H9 (cell line): ENCODE data around the gene KIAA0753. TPM values are rescaled to one million over a fixed set of nuclear protein-coding genes. Genes with fewer than 3 reads are reported as not detected.

Experiments
- DNase-seq: peaks from one replicate; pipeline ENCODE4 v3.0.0-alpha.2; 2017
- H2AFZ ChIP-seq: one replicate; pipeline ENCODE4 v1.6.1; 2013; ENCODE audit warnings: mild to moderate bottlenecking, low read length, control low read depth, moderate library complexity
- H2AK5ac ChIP-seq: 2 replicates; pipeline ENCODE4 v1.6.1; 2013; ENCODE audit warnings: low read length, control low read depth, mixed read lengths; ENCODE audit not compliant: insufficient read length
- H2BK120ac ChIP-seq: one replicate; pipeline ENCODE4 v1.6.1; 2013; ENCODE audit warnings: low read depth, mild to moderate bottlenecking, low read length, control low read depth, inconsistent platforms; ENCODE audit not compliant: poor library complexity, severe bottlenecking
- H2BK12ac ChIP-seq: 2 replicates; pipeline ENCODE4 v1.6.1; 2013; ENCODE audit warnings: low read length, control low read depth, mixed read lengths, low read depth; ENCODE audit not compliant: insufficient read length
- H2BK15ac ChIP-seq: 2 replicates; pipeline ENCODE4 v1.6.1; 2013; ENCODE audit warnings: low read depth, low read length, control low read depth
- H2BK20ac ChIP-seq: one replicate; pipeline ENCODE4 v1.6.1; 2013; ENCODE audit warnings: low read depth, mild to moderate bottlenecking, low read length, control low read depth, inconsistent platforms; ENCODE audit not compliant: poor library complexity, severe bottlenecking
- H2BK5ac ChIP-seq: 2 replicates; pipeline ENCODE4 v1.6.1; 2013; ENCODE audit warnings: low read length, control low read depth, mixed read lengths; ENCODE audit not compliant: insufficient read length
- H3K14ac ChIP-seq: 2 replicates; pipeline ENCODE4 v1.6.1; 2013; ENCODE audit warnings: low read length, control low read depth; ENCODE audit not compliant: insufficient read depth
- H3K18ac ChIP-seq: 2 replicates; pipeline ENCODE4 v1.6.1; 2013; ENCODE audit warnings: low read depth, mild to moderate bottlenecking, mixed read lengths, low read length, control low read depth; ENCODE audit not compliant: insufficient read length
- H3K23ac ChIP-seq: 2 replicates; pipeline ENCODE4 v1.6.1; 2013; ENCODE audit warnings: low read length, control low read depth, mixed read lengths, low read depth; ENCODE audit not compliant: insufficient read length
- H3K23me2 ChIP-seq: 2 replicates; pipeline ENCODE4 v1.6.1; 2013; ENCODE audit warnings: low read depth, mild to moderate bottlenecking, mixed read lengths, low read length, control low read depth; ENCODE audit not compliant: insufficient read length, poor library complexity, severe bottlenecking
- H3K27ac ChIP-seq: 2 replicates; pipeline ENCODE4 v1.5.1; 2013; ENCODE audit warnings: low read length, control low read depth, mixed read lengths, low read depth; ENCODE audit not compliant: insufficient read length
- H3K27me3 ChIP-seq: 2 replicates; pipeline ENCODE4 v1.6.1; 2013; ENCODE audit warnings: low read length, control low read depth, inconsistent platforms; ENCODE audit not compliant: insufficient read depth
- H3K4ac ChIP-seq: 2 replicates; pipeline ENCODE4 v1.6.1; 2013; ENCODE audit warnings: low read depth, mild to moderate bottlenecking, control low read depth, inconsistent platforms, low read length, moderate library complexity
- H3K4me1 ChIP-seq: 2 replicates; pipeline ENCODE4 v1.6.1; 2013; ENCODE audit warnings: low read length, control low read depth, inconsistent platforms; ENCODE audit not compliant: insufficient read depth
- H3K4me2 ChIP-seq: 2 replicates; pipeline ENCODE4 v1.6.1; 2013; ENCODE audit warnings: low read length, control low read depth, mixed read lengths; ENCODE audit not compliant: insufficient read length, insufficient read depth
- H3K56ac ChIP-seq: 2 replicates; pipeline ENCODE4 v1.6.1; 2013; ENCODE audit warnings: low read depth, mild to moderate bottlenecking, mixed read lengths, low read length, control low read depth; ENCODE audit not compliant: insufficient read length
- H3K79me1 ChIP-seq: 2 replicates; pipeline ENCODE4 v1.6.1; 2013; ENCODE audit warnings: low read depth, mild to moderate bottlenecking, moderate library complexity, low read length, control low read depth, inconsistent platforms; ENCODE audit not compliant: insufficient read depth, poor library complexity, severe bottlenecking
- H3K79me2 ChIP-seq: 2 replicates; pipeline ENCODE4 v1.6.1; 2013; ENCODE audit warnings: low read length, control low read depth, inconsistent platforms; ENCODE audit not compliant: insufficient read depth
- H3K9ac ChIP-seq: 2 replicates; pipeline ENCODE4 v1.6.1; 2013; ENCODE audit warnings: low read length, control low read depth, mixed read lengths; ENCODE audit not compliant: insufficient read length; ENCODE audit errors: extremely low read depth
- H3K9me3 ChIP-seq: one replicate; pipeline ENCODE4 v1.6.1; 2013; ENCODE audit warnings: low read depth, low read length, inconsistent platforms; ENCODE audit not compliant: control insufficient read depth
- H3T11ph ChIP-seq: one replicate; pipeline ENCODE4 v1.6.1; 2013; ENCODE audit warnings: mild to moderate bottlenecking, low read length, control low read depth, inconsistent platforms
- H4K20me1 ChIP-seq: one replicate; pipeline ENCODE4 v1.6.1; 2013; ENCODE audit not compliant: control insufficient read depth, insufficient read length, insufficient read depth
- H4K5ac ChIP-seq: 2 replicates; pipeline ENCODE4 v1.6.1; 2013; ENCODE audit warnings: low read depth, mild to moderate bottlenecking, mixed read lengths, low read length, control low read depth; ENCODE audit not compliant: insufficient read length
- H4K8ac ChIP-seq: replicated peaks from 2 replicates; pipeline ENCODE4 v1.6.1; 2013; ENCODE audit warnings: low read length, control low read depth, mixed read lengths, low read depth; ENCODE audit not compliant: insufficient read length
- H4K91ac ChIP-seq: 2 replicates; pipeline ENCODE4 v1.6.1; 2013; ENCODE audit warnings: low read depth, mild to moderate bottlenecking, moderate library complexity, mixed read lengths, low read length, control low read depth; ENCODE audit not compliant: insufficient read length
- H3K27ac Mint-ChIP-seq, 3 experiments: 2 replicates in 2 of 3; 3 replicates in 1 of 3; pipeline ENCODE4 v1.8.0; 2020 to 2021; ENCODE audit warnings: mixed read lengths in 3 of 3, mild to moderate bottlenecking in 1 of 3, moderate library complexity in 1 of 3
- H3K27me3 Mint-ChIP-seq: 2 replicates; pipeline ENCODE4 v1.8.0; 2021; ENCODE audit warnings: low read depth, mild to moderate bottlenecking, moderate library complexity, mixed read lengths
- H3K36me3 Mint-ChIP-seq, 3 experiments: 2 replicates in 2 of 3; 3 replicates in 1 of 3; pipeline ENCODE4 v1.8.0; 2020 to 2021; ENCODE audit warnings: low read depth in 3 of 3, mixed read lengths in 3 of 3; ENCODE audit not compliant: insufficient read depth in 1 of 3
- H3K4me1 Mint-ChIP-seq, 2 experiments: 2 replicates each; pipeline ENCODE4 v1.8.0; 2020; ENCODE audit warnings: mixed read lengths in 2 of 2
- H3K4me3 Mint-ChIP-seq, 2 experiments: 2 replicates in 1 of 2; 3 replicates in 1 of 2; pipeline ENCODE4 v1.8.0; 2020 to 2021; ENCODE audit warnings: mild to moderate bottlenecking in 2 of 2, mixed read lengths in 2 of 2, moderate library complexity in 1 of 2
- H3K9me3 Mint-ChIP-seq, 2 experiments: 2 replicates in 1 of 2; 3 replicates in 1 of 2; pipeline ENCODE4 v1.8.0; 2020; ENCODE audit warnings: mild to moderate bottlenecking in 2 of 2, mixed read lengths in 2 of 2, moderate library complexity in 1 of 2
- CTCF ChIP-seq: fragments of 200-600 bp; sonication (generic); conservative IDR thresholded peaks from 3 replicates; pipeline ENCODE4 v1.8.0; 2021; ENCODE audit warnings: antibody characterized with exemption, mild to moderate bottlenecking
- WGBS: extraction: QIAGEN DNeasy Blood & Tissue Kit; methylation state at CpG from one replicate; pipeline ENCODE4 v1.1.7; 2013; ENCODE audit warnings: missing lambda C conversion rate, low lambda C conversion rate, mixed read lengths; ENCODE audit not compliant: insufficient read length; ENCODE audit errors: extremely low coverage; 5-methylcytosine and 5-hydroxymethylcytosine counted together
- total RNA-seq: library from RNA; stranded (reverse); gene quantifications from 2 replicates; pipeline ENCODE4 v1.2.1, GENCODE V29; 2021

The KIAA0753 gene
- total RNA-seq, 1 experiment from 2014 or later: 37.2 TPM

GRCh38 chr17:6570731-6571451 is 69.6 kb downstream of the KIAA0753 start:
- H3K23me2 ChIP-seq: peaks cover 4% of the 10 kb centered on the region
- H3K79me2 ChIP-seq: no peaks in the 10 kb centered on the region
- no peak overlapping the region for H2BK12ac ChIP-seq
- H3K79me1 ChIP-seq: no peaks in the 10 kb centered on the region
- H4K8ac ChIP-seq: no peak overlapping the region
- Mint-ChIP-seq H3K9me3 (no peaks in the 10 kb centered on the region), H3K27ac (peak overlapping the region in 1 of 3 experiments; percentile 16; a peak in 2 of 7 replicates), H3K27me3 (no peaks in the 10 kb centered on the region; the same call in 1 of the 2 replicates), H3K4me3 (no peak overlapping the region), H3K4me1 (peaks cover 28 to 39% of the 10 kb centered on the region in 2 experiments), H3K36me3 (peaks cover 0 to 4% (median 0%) of the 10 kb centered on the region in 3 experiments; a peak in 3 of 7 replicates)
- no peak overlapping the region for H2BK120ac ChIP-seq
- no peak overlapping the region for H2BK15ac ChIP-seq
- no peak for DNase-seq
- H3K18ac ChIP-seq: no peak overlapping the region
- no peak overlapping the region for H3K56ac ChIP-seq
- H3K4me2 ChIP-seq: no peak overlapping the region
- no peak overlapping the region for H2AFZ ChIP-seq
- no peaks in the 10 kb centered on the region for H4K20me1 ChIP-seq
- H3K9me3 ChIP-seq: no peaks in the 10 kb centered on the region
- H3K14ac ChIP-seq: no peak overlapping the region
- no peak overlapping the region for H2AK5ac ChIP-seq
- TF ChIP-seq CTCF: no peak
- no peak overlapping the region for H2BK20ac ChIP-seq
- H4K91ac ChIP-seq: no peak overlapping the region
- H3T11ph ChIP-seq: no peak overlapping the region
- no peaks in the 10 kb centered on the region for H3K27me3 ChIP-seq
- H3K23ac ChIP-seq: no peak overlapping the region
- no peak overlapping the region for H2BK5ac ChIP-seq
- H3K27ac ChIP-seq: no peak overlapping the region
- H3K4me1 ChIP-seq: peaks cover 6% of the 10 kb centered on the region; the same call in 1 of the 2 replicates
- H3K9ac ChIP-seq: no peak overlapping the region
- H4K5ac ChIP-seq: no peak overlapping the region
- H3K4ac ChIP-seq: no peak overlapping the region
- WGBS: no CpG with 5 or more reads among the region's 18 CpGs
